IPS DF 4.7 (cell line): ENCODE results near the gene CCDC178.
"Not testable (repeated sequence)": the region's sequence is repeated elsewhere in the genome, so short reads cannot be mapped to it uniquely, and the experiment has no call there.

ENCODE experiments used
- DNase-seq: peaks from one replicate; pipeline ENCODE4 v3.0.0-alpha.2; 2013; ENCODE audit warnings: low spot score; ENCODE audit errors: extremely low read depth

Gene CCDC178

DNA sequence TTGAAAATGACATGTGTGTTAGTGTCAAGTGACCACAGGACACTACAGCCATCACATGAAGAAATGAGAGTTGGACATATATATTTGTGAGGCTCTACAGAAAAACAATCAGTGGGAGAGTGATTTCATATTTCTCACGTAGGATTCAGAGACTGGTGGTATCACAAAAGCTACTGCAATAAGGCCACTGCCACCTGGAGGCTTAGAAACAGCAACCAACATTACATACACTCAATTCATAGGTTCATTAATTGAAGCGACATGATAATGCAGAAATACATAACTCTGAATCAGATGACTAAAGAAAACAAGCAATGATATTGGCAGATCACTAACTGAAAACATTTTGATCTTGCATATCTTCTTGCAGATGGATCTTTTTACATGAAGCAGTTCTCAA, 419.6 kb downstream of the CCDC178 start:
- no peak for DNase-seq

- DNase-seq = no peak
These were observed 426.3 kb downstream of the CCDC178 start for GRCh38 chr18:33014060-33014796.

- no peak for DNase-seq
These were observed 430.4 kb downstream of the CCDC178 start for GRCh38 chr18:33010149-33010548.

- DNase-seq = no peak
These were observed 441.6 kb downstream of the CCDC178 start for GRCh38 chr18:32998921-32999320.

DNA sequence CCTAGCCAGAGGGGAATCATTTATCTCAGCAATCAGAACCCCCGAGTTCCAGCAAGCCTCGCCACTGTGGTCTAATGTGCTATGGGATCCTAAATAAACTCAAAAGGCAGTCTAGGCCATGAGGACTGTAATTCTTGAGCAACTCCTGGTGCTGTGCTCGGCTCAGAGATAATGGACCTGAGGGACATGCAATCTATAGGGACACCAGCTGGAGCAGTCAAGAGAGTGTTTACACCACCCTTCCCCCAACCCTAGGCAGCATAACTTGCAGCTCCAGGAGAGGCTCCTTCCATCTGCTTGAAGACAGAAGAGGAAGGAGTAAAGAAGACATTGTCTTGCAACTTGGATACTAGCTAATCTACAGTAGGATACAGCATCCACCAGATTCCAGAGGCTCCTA, 442.2 kb downstream of the CCDC178 start:
- no peak for DNase-seq

DNA sequence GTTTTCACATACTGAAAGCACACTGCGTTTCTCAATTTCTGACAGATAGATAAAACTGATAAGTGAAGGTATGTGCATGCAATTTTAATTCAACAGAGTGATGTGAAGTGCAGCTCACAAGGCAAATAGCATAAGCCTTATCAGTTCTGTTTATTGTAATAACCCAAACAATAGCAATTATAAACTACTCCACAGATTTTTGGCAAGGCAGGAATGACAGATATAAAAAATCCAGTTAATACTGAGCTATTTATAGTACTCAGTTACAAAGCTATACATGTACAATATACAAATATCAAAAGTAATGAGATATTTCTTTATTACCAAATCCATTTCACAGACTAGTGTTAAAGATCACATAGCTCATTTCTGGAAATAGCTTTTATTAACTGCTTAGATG, 456.8 kb downstream of the CCDC178 start:
- no peak for DNase-seq

DNA sequence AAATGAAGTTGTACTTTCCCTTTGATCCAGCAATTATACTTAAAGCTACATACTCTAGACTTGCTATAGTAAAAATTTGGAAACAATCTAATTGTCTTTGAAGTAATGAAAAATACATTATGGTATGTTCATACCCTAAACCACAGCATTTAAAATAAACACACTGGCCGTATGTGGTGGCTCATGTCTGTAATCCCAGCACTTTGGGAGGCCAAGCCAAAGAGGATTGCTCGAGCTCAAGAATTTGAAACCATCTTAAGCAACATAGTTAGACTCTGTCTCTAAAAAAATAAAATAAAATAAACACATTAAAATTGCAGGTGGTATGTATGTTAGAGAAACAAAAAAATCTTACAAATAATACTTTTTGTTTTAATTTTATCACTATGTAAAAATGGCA, 459.6 kb downstream of the CCDC178 start:
- DNase-seq = no peak

GRCh38 chr18:32975501-32975900, 465.0 kb downstream of the CCDC178 start:
- no peak for DNase-seq

GRCh38 chr18:32975163-32975436, 465.4 kb downstream of the CCDC178 start:
- no peak for DNase-seq

DNA sequence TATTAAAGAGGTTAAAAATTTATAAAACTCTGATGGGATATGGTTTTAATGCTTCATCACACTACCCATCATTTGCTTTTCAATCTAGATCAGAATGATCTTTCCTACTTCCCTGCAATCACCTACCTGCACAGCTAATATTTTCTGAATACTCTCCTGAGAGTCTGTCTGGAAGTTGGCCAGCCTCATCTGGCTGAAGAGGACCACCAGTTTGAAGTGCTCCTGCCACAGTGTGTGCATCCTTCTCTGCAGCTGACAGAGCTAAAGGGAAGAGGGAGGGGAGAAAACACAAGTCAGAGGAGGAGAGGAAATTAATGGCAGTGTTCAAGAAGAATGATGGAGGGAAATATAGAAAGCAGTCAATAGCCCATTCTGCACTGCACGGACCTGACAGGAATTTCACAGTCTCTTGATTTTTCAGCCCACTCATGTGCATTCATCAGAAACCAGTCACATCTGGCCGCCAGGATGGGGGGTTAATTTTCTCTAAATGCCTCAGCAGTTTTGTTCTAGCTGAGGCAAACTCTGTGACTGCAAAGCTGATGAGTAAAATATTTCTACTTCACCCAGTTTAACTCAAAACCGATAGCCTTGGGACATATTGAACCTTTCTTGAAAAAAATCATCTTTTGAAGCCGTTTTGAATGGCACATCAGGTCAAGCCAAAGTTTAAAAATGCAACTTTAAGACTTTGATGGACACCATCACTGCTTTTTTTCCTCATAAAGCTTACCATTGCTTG, 465.9 kb downstream of the CCDC178 start:
- no peak for DNase-seq

- DNase-seq = no peak
These were observed 472.3 kb downstream of the CCDC178 start for GRCh38 chr18:32968248-32968647.

- no peak for DNase-seq
These were observed 474.4 kb downstream of the CCDC178 start for GRCh38 chr18:32966141-32966540.

- no peak for DNase-seq
These were observed 479.0 kb downstream of the CCDC178 start for GRCh38 chr18:32961538-32961937.

GRCh38 chr18:32958746-32959145, 481.8 kb downstream of the CCDC178 start:
- DNase-seq = no peak

GRCh38 chr18:32956591-32957315, 483.8 kb downstream of the CCDC178 start:
- DNase-seq = no peak

DNA sequence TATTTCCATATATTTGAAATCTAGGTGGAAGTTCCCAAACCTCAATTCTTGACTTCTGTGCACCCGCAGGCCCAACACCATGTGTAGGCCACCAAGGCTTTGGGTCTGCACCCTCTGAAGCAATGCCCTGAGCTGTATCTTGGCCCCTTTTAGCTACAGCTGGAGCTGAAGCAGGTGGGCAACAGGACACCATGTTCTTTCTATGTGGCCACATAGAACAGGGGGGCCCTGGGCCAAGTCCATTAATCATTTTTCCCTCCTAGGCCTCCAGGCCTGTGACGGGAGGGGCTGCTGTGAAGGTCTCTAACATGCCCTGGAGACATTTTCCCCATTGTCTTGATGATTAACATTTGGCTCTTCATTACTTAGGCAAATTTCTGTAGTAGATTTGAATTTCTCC, 488.2 kb downstream of the CCDC178 start:
- DNase-seq = not testable (repeated sequence)

DNA sequence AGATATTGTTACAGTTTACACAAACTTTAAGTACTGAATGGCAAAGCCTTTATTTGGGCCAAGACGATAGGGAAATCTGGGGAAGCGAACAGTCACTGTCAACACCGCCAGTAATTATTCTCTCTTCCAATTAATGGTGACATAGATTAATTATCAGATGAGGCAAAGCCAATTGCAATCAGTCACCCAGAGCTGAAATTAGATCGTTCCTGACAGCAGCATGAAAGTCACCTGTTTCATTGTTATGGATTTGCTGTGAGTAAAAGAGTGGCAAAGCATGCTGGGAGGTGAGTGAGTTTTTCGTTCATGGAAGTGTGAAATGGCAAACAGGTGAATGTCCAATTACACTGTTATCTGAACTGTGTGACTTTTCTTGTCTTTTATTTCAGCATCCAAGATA, 502.9 kb downstream of the CCDC178 start:
- no peak for DNase-seq

DNA sequence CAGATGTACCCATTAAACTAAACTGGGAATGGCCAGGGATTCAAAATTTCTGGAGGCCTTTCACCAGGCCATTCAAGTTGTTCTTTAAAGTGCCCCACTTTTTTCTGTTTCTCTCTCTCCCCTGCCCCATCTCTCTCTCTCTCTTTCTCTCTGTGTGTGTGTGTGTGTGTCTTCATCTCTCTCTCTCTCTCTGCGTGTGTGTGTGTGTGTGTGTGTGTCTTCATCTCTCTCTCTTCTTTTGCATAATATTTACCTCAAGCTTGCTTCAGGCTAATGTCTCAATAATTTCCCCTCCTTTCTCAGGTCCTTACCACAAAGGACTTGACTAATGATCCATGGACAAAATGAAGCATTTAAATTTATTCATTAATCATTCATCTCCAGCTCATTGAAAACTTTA, 503.5 kb downstream of the CCDC178 start:
- no peak for DNase-seq

GRCh38 chr18:32934201-32934600, 506.3 kb downstream of the CCDC178 start:
- DNase-seq = no peak

DNA sequence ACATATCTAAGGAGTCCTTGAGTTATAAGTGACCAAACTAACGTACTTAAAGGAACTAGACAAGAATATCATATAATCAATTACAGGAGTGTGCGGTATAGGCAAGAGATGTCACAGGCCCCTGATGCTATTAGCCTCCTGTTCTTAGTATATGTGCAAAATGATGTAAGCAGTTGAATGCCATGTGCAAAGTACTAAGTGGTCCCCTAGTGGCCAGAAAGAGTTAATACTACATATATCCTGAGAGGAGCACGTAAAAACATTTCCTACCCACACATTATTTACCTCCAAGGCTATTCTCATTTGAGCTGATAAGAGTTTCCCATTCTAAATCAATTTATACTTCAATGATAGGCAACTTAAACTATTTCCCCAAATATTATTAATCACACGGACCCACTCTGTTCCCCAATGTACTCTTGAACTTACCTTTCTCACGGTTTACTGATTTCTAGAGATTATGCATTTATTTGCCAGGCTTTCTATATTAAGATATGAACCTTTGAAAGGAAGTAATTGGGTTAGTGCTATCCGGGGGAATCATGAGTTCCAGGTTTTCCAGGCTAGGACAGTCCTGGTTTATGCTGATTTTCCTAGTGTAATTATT, 509.7 kb downstream of the CCDC178 start:
- no peak for DNase-seq

GRCh38 chr18:32929213-32929612, 511.3 kb downstream of the CCDC178 start:
- DNase-seq = no peak

- no peak for DNase-seq
These were observed 517.5 kb downstream of the CCDC178 start for GRCh38 chr18:32922951-32923430.
